NCI-H345 treated with DMSO at 0.1 percent for 48 hours (cell line): ENCODE data around the gene OSBPL7.

Experiments used
- DNase-seq: peaks from one replicate; lab custom pipeline; 2025; ENCODE audit not compliant: unreplicated experiment; lab: John Stamatoyannopoulos, UW

OSBPL7 gene

DNA sequence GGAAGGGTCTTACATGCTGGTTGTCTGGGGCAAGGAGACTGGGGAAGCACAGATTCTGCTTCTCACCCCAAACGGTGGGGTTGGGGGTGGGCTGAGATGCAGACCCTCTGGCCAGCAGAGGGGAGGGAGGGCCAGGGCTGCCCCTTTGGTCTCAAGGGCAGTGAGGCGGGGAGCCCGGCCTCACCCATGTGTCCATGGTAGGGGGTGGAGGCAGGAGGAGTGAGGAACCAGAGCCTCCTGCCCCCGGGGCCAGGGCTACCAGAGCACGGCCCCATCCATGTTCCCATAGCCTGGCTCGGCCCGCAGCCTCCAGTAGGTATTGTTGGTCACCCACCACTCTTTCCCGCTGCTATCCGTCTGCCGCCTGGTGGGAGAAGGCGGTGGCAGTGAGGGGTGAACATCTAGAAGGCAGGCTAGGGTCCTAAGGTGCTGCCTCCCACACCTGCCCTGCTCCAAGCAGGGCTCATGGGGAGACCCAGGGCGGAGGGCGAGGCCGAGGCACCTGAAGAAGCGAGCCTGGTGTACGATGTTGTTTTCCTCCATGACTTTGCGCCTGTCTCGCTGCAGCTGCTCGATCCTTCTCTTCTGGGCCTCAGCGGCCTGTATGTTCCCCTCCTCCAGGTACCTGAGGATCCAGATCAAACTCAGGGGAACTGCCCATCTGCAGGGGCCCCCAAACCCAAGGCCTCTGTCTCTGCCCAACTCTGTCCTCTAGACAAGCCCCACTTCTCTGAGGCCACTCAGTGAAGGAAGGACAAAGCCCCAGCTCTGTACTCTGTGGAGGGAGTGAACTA, 13.4 kb downstream of the OSBPL7 start:
- no peak for DNase-seq

DNA sequence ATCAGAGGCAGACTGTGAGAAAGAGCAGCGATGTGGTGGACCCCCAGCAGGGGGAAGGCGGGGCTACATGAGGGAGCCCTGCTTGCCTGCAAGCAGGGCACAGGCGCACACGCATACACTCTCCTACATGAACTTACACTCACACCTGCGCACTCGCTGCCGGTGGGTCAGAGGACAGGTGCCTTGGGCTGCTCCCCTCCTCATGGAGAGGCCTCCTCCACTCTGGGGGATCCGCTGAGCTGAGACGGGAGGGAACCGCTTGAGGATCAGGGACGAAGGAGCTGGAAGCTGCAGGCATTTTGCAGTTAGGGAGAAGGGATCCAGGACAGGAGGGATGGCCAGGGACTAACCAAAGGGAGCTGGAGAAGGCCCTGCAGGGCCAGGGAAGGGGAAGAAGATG, 14.2 kb downstream of the OSBPL7 start:
- no peak for DNase-seq

DNA sequence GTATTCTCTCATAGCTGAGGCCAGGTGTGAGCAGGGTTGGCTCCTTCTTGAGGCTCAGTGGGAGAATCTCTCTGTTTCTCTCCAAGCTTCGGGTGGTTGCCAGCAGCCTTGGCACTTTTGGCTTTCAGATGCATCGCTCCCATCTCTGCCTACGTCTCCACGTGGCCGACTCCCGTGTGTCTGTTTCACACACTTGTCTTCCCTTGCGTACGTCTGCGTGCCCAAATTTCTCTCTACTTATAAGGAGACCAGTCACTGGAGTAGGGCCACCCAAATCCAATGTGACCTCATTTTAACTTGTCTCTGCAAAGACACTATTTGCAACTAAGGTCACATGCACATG, 14.7 kb downstream of the OSBPL7 start:
- DNase-seq: no peak

DNA sequence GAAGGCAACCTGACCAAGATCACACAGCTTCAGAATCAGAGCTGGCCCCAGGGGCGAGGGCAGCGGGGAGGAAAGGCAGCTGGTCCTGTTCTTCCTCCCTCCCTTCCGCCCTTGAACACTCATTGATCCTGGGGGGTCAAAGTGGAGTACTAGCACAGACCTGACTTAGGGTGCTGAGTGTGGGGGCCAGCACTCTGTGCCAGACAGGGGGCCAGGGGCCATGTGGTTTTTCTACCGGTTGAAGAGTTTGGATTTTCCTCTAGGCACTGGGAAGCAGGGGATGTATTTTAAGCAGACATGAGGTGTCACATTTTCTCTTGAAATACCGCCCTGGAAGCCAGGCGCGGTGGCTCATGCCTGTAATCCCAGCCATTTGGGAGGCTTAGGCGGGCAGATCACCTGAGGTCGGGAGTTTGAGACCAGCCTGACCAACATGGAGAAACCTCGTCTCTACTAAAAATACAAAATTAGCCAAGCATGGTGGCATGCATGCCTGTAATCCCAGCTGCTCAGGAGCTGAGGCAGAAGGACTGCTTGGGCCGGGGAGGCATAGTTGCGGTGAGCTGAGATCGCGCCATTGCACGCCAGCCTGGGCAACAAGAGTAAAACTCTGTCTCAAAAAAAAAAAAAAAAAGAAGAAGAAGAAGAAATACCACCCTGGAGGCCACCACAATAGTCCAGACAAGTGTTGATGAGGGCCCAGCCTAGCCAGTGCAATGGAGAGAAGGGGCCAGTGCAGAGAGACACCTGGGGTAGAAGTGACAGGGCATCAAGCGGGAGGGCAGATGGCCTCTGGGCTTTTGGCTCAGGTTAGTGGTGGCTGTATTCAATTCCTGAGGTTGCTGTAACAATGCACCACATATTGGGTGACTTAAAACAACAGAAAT, 15.3 kb downstream of the OSBPL7 start:
- no peak for DNase-seq

DNA sequence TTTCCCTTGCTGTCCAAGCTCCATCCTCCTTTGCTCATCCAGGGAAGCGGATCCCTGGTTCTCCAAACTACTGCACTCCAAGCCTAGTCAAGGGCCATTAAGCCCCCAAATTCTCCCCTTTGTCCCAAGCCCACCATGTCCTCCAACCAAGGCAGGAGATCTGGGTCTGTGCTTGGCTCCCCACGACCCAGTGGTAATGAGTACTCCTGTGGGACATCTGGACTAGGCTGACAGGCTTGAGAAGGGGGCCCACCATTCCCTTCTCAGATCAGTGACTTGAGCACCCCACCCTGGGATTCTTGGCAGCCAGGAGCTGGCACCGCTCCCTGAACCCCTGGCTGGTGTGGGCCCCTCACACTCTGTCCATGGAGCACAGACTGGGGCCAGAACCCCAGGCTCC, 17.1 kb downstream of the OSBPL7 start:
- no peak for DNase-seq

DNA sequence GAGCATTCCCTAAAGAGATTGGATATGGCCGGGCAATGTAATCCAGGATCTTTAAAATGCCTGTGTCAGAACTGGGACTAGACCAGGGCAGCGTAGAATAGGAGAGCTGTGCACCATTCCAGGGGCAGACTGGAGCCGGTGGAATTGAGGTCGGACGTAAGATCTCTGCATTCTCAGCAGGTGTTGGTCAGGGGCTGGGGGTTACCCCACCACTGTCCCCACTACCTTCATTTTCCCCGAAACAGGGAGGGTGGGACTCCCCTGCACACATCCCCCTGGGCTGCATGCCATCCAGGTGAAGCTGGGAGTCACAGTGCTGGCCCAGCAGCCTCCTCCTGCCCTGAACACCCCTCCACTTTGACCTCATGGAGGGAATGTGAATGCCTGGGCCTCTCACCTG, 17.8 kb downstream of the OSBPL7 start:
- DNase-seq: no peak

DNA sequence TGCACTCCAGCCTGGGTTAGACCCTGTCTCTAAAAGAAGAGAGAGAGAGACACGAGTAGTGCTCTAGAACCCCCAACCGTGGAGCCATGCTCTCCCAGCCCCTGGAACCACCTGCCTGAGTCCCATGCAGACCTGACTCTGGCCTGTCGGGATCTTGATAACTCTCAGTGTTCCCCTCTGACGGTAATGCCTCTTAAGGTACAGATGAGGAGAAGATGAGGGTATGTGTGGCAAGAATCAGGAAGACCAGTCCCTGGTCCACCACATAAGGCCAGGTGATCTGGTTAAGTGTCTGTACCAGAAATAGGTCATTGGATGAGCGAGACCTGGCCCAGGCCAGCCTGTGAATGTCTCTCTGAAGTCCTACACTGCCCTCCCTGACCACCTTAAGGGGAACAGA, 18.4 kb downstream of the OSBPL7 start:
- no peak for DNase-seq

DNA sequence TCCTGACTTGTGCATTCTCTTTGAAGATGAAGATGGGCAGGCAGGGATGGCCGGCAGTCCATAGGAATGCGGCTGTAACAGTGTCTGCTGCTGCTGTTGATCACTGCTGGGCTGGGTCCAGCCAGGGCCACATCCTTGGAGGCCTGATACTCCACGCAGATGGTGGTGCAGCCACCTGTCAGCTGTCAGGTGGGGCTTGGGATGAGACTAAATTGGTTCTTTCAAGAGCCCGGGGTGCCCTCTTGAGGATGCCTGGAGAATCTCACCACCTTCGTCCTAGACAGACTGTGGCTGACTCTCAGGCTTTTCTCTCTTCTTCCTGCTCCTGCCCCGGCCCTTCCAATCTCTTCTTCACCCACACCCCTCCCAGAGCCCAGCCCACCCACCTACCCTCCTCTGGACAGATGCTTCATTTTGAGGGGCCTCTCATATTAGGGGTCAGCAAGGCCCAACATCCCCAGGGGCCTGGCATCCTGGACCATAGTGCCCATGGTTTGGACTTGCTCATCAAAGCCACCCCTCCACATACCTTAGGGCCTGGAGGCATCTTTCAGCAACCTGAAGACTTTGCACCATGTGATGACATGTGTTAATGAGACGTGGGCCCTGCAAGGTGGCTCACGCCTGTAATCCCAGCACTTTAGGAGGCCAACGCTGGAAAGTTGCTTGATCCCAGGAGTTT, 19.1 kb downstream of the OSBPL7 start:
- peak; percentile 81 for DNase-seq

DNA sequence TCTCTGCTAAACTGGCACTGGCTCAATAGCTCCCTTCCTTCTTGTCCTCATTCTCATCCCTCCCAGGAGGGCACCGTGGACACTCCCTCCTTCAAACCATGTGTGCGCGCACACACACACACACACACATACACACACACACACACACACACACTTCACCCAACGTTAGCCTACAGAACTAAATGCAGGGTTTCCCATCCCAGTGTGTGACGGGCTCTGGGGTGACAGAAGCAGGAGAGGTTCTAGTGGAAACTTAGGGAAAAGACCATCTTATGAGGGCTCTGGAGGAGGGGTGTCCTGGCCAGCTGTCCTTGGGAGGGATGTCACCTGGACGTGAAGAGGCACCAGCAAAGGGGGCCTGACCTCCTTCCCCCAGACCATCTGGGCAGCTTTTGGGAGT, 19.7 kb downstream of the OSBPL7 start:
- DNase-seq: no peak

DNA sequence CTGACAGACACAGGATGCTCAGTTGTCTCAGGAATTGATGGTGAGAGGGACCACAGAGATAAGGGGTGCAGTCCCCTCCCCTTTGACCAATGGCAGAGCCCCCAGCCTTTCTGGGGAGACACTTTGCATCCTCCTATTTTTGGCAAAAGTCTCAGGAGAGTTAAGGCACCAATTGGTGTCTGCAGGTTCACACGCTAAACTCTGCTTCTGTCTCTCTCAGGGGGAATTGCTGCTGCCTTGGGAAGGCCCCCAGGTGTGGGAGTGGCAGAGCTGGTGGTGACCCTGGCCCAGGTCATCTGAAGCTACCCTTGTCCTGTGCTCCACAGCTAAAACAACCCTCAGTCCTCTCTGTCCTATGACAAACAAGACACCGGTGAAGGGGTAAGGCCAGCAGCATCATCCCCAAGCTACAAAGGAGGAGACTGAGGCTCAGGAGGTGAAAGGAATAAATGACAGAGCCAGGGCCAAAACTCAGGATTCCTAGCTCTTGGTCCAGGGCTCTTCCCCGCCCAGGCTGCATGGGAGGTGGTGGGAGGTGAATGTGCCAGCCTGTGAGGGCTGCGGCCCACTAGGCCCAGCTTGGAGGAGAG, 20.3 kb downstream of the OSBPL7 start:
- no peak for DNase-seq

DNA sequence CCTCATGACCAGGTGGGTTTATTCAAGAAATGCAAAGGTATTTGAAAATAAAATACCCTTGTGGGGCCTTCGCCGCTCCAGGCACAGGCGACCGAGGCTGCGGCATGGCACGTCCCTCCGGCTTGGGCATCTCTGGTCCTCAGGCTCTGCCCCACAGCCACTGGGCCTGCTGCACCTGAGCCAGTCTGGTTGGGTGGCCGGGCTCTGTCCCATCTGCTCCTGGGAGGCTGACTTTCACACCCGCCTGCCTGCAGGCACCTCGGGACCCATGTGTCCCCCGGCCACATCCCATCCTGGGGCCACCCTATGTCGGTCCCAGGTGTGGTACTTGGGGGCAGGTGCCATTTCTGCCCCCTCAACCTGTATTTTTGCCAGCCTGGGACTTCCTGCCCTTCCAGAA, 20.9 kb downstream of the OSBPL7 start:
- no peak for DNase-seq

DNA sequence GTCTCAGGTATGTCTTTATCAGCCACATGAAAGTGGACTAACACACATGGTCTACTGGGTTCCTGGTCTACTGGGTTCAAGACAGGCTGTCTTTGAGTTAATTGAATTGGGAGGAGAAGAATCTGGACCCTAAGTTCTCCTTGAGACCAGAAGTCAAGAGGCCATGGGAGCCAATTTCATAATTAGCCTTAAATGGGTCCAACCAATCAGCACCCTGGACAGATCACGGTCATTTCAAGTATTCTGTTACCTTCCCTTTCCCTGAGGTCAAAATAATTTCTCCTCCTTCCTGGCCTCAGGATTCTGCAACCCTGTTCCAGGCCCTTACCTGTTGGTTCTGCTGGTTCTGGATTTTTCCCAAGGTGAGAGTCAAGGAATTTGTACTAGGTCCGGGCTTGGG, 23.8 kb downstream of the OSBPL7 start:
- no peak for DNase-seq

DNA sequence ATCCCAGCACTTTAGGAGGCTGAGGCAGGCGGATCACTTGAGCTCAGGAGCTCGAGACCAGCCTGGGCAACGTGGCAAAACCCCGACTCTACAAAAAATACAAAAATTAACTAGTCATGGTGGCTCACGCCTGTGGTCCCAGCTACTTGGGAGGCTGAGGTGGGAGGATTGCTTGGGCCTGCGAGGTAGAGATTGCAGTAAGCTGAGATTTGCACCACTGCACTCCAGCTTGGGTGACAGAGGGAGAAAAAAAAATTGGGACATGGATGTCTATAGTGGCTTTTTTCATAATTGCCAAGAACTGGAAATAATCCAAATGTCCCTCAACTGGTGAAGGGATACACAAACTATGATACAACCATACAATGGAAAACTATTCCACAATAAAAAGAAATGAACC, 28.6 kb downstream of the OSBPL7 start:
- DNase-seq: no peak

DNA sequence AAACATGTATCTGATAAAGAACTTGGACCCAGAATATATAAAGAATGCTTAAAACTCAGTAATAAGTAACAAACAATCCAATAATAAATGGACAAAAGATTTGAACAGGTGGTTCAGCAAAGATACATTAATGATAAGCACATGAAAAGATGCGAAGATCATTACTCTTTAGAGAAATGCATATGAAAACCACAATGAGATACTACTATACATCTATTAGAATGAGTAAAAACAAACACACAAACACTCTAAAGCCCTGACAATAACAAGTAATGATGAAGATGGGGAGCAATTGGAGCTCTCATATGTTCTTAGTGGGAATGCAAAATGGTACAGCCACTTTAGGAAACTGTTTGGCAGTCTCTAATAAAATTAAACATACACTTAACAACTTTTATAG, 29.1 kb downstream of the OSBPL7 start:
- DNase-seq: no peak

DNA sequence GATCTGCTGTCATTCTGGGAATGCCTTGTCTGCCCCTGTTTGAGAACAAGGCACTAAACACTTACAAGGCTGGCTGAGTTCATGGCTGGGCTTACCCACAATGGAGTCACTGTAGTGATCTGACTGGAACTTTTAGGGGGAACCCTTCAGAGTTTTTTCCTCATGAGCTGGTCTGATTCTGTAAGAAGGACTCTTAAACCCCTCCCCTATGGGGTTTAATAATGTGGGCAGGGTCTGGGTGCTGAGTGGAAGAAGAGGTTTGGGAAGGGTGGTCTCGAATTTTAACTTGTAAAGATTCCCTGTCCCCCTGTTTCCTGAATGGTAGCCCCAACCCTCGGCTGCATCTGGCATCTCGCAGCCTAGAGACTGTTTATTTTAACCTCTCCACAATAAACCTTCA, 30.6 kb downstream of the OSBPL7 start:
- DNase-seq: no peak

DNA sequence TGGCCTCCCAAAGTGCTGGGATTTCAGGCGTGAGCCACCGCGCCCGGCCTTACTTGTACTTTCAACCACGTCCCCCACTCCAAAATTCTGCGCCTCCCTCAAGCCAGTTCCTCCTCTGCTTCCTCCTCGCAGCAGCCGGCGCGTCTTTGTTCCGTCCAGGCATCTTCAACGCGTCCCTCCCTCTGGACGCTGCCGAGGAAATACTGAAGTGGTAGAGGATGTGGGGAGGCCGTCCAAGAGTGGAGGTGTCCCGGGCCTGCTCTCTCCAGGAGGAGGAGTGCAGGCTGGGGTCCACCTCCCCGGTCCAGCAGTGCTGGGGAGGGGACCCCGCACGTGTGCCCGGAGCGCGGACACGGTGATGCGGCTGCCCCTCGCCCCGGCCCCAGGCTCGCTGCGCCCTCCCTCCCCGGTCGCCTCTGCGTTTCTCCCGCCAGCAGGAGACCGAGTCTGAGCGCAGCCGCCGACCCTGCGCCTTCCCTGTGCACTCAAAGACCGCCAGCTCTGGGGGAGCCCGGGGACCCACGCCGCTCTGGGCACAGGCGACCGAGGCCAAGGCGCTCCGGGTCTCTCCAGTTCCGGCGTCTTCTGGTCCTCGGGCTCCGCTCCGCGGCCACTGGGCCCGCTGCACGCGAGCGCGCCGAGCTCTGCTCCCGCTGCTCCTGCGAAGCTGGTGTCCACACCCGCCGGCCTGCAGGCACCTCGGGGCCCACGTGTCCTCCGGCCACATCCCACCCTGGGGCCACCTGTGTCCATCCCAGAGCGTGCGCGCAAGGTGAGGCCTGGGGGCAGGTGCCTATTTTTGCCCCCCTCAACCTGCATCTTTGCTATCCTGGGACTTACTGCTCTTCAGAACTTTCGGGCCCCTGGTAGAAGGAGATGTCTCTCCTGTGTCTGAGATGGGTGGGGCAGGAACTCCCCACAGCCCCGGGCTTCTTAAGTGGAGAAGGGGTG, 31.7 kb downstream of the OSBPL7 start:
- peak; percentile 33 for DNase-seq

DNA sequence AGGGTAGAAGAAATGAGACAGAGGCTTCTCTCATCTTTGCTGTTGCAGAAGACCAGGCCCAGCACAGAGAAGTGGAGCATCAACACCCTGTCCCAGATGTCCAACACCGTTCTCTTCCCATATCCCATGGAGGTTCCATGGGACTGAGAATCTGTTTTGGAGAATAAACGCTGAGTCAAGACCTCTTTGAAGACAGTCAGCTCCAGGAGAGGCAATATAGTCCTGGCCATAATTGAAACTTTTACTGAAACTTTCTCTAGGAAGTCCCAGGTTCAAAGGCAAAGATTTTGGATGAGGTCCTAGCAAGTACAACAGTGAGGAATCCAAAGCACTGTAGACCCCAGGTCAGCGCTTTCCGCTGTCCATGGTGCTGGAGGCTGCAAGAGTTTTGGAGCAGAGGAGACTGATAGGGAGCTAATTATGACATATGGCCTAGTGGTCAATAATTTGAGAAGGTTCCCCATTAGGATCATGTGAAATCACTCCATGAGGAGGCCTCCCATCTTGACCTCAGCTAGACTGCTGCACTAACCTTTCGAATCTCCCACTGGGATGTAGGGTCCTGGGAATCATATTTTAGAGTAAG, 36.0 kb downstream of the OSBPL7 start:
- DNase-seq: no peak

DNA sequence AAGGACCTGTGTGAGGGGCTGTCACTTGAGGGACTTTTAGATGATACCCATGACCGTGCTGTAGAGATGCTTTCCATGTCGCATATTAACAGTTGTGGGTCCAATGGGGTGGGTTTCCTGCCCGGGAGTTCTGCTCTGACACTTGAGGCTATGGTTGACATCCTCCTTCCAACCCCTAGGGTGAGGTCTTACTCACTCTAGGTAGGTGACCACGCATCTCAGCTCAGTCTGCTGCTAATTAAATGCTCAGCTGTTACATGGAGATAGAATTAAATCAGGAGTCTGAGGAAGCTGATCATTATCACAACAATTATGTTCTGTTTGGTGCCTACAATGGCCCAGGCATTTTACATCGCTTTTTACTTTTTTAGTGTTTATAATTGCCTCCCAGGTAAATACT, 40.2 kb downstream of the OSBPL7 start:
- no peak for DNase-seq

DNA sequence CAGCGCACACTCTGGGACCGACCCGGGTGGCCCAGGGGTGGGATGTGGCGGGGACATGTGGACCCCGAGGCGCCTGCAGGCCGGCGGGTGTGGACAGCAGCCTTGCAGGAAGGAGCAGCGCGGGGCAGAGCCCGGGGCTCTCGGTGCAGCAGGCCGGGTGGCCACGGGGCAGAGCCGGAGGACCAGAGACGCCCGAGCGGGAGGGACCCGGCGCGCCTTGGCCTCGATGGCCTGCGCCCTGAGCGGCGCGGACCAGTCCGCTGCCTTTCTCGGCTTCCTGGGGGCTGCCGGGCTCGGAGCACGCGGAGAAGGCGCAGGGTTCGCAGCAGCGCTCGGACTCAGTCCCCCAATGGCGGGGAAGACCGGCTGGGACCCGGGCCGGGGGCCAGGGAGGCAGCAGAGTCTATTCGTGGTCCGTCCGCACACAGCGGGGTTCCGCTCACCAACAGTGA, 43.4 kb downstream of the OSBPL7 start:
- DNase-seq: no peak
